B cell (primary cell): ENCODE measurements around the gene AFF2.

Experiments
- CTCF ChIP-seq: fragments of 200-600 bp; IDR thresholded peaks from one replicate; pipeline ENCODE4 v1.8.0; 2022; ENCODE audit warnings: antibody characterized with exemption, mild to moderate bottlenecking
- EZH2 ChIP-seq: IDR thresholded peaks from 2 replicates; pipeline ENCODE4 v1.6.1; 2012; ENCODE audit warnings: borderline replicate concordance, low read depth, mild to moderate bottlenecking, moderate library complexity, low read length; ENCODE audit not compliant: insufficient read depth, poor library complexity, severe bottlenecking

GRCh38 chrX:149044471-149044870, 544.1 kb downstream of the AFF2 start:
- TF ChIP-seq CTCF: no peak
- TF ChIP-seq EZH2: no peak
